HCT116 (cell line): ENCODE data around the gene ASGR1.

Source experiments
- CBX3 ChIP-seq: IDR thresholded peaks from 2 replicates; pipeline ENCODE4 v1.6.1; 2012; ENCODE audit warnings: low read depth
- ELF1 ChIP-seq: IDR thresholded peaks from 2 replicates; pipeline ENCODE4 v1.6.1; 2012; ENCODE audit warnings: low read depth, borderline replicate concordance
- EZH2 ChIP-seq: fragments of 200-600 bp; sonication (generic); IDR thresholded peaks from 2 replicates; pipeline ENCODE4 v1.6.1; 2017; ENCODE audit warnings: antibody characterized with exemption, mixed run types
- FOSL1 ChIP-seq: IDR thresholded peaks from 2 replicates; pipeline ENCODE4 v1.6.1; 2012; ENCODE audit warnings: low read depth
- JUND ChIP-seq: IDR thresholded peaks from 2 replicates; pipeline ENCODE4 v1.6.1; 2012
- MAX ChIP-seq: IDR thresholded peaks from 2 replicates; pipeline ENCODE4 v1.6.1; 2012
- POLR2A ChIP-seq: IDR thresholded peaks from 2 replicates; pipeline ENCODE4 v1.7.0; 2011; ENCODE audit warnings: borderline replicate concordance; ENCODE audit not compliant: insufficient read depth, insufficient read length; ENCODE audit errors: extremely low read depth
- POLR2AphosphoS5 ChIP-seq: IDR thresholded peaks from 2 replicates; pipeline ENCODE4 v1.6.1; 2011; ENCODE audit warnings: mild to moderate bottlenecking, low read depth, low read length, moderate library complexity
- RAD21 ChIP-seq: IDR thresholded peaks from 2 replicates; pipeline ENCODE4 v1.6.1; 2012; ENCODE audit warnings: low read depth, mild to moderate bottlenecking
- REST ChIP-seq: IDR thresholded peaks from 2 replicates; pipeline ENCODE4 v1.6.1; 2012; ENCODE audit warnings: low read depth
- TCF7L2 ChIP-seq: IDR thresholded peaks from 2 replicates; pipeline ENCODE4 v1.7.0; 2011; ENCODE audit warnings: borderline replicate concordance, inconsistent platforms; ENCODE audit not compliant: insufficient read depth, insufficient read length; ENCODE audit errors: extremely low read depth
- ZFX ChIP-seq: fragments of 450-650 bp; IDR thresholded peaks from 2 replicates; pipeline ENCODE4 v1.6.1; 2017
- TF ChIP-seq, protein P1 (sequence below), 3 experiments: fragments of 200-600 bp in 1 of 3; sonication (generic) in 1 of 3; IDR thresholded peaks in 2 of 3; conservative IDR thresholded peaks in 1 of 3; 2 replicates each; pipeline ENCODE4 v1.5.1; 2012 to 2017; ENCODE audit warnings: low read depth in 2 of 3, low read length in 2 of 3, antibody characterized with exemption in 1 of 3, borderline replicate concordance in 1 of 3, control low read depth in 1 of 3, mild to moderate bottlenecking in 1 of 3, mixed read lengths in 1 of 3, mixed run types in 1 of 3, moderate library complexity in 1 of 3; ENCODE audit not compliant: insufficient read depth in 1 of 3

- TF ChIP-seq REST, result no peak
- TF ChIP-seq, protein P1, sequence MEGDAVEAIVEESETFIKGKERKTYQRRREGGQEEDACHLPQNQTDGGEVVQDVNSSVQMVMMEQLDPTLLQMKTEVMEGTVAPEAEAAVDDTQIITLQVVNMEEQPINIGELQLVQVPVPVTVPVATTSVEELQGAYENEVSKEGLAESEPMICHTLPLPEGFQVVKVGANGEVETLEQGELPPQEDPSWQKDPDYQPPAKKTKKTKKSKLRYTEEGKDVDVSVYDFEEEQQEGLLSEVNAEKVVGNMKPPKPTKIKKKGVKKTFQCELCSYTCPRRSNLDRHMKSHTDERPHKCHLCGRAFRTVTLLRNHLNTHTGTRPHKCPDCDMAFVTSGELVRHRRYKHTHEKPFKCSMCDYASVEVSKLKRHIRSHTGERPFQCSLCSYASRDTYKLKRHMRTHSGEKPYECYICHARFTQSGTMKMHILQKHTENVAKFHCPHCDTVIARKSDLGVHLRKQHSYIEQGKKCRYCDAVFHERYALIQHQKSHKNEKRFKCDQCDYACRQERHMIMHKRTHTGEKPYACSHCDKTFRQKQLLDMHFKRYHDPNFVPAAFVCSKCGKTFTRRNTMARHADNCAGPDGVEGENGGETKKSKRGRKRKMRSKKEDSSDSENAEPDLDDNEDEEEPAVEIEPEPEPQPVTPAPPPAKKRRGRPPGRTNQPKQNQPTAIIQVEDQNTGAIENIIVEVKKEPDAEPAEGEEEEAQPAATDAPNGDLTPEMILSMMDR (IDR thresholded peaks at IDR 0.05 in 2 of 3, conservative IDR thresholded peaks at IDR 0.05 in 1 of 3; ENCODE audit: borderline replicate concordance in 1 of 3, insufficient read depth in 1 of 3, low read depth in 2 of 3, low read length in 2 of 3), result no peak
- peak; percentile 61 for TF ChIP-seq POLR2A
- TF ChIP-seq RAD21, result no peak
- peak; percentile 91 for TF ChIP-seq POLR2AphosphoS5
- TF ChIP-seq FOSL1, result no peak; the same call in none of the 2 replicates
- TF ChIP-seq MAX, result peak; percentile 17; the same call in 1 of the 2 replicates
- TF ChIP-seq JUND, result no peak; the same call in 1 of the 2 replicates
- no peak for TF ChIP-seq EZH2
- TF ChIP-seq CBX3, result no peak
- no peak for TF ChIP-seq ELF1
- TF ChIP-seq TCF7L2, result no peak
- TF ChIP-seq ZFX, result peak; percentile 40; the same call in 1 of the 2 replicates
These were observed 40.8 kb upstream of the ASGR1 start, which contains the start of the genes ACADVL and DLG4 for GRCh38 chr17:7219812-7220592.
